Adrenal gland (tissue), 12 donors: ENCODE data around the gene SCYGR1. TPM values are rescaled to one million over a fixed set of nuclear protein-coding genes. Genes with fewer than 3 reads are reported as not detected.
"Not testable (repeated sequence)": the region's sequence is repeated elsewhere in the genome, so short reads cannot be mapped to it uniquely, and the experiment has no call there.

Experiments used
- DNase-seq, 7 donors: peaks; one replicate each; pipeline ENCODE4 v3.0.0-alpha.2; 2019 to 2020
- H3K27ac ChIP-seq, 5 donors: fragments of 200-600 bp; sonication (generic) in 4 of 5; 1 replicate in 3 of 5; 2 replicates in 2 of 5; pipeline versions ENCODE4 v1.5.1 to v1.8.0; 2016 to 2020; ENCODE audit warnings: mild to moderate bottlenecking in 1 of 5
- H3K27me3 ChIP-seq: fragments of 200-600 bp; 2 replicates; pipeline ENCODE4 v1.8.0; 2021
- H3K36me3 ChIP-seq, 2 donors: fragments of 200-600 bp; replicated peaks in 1 of 2; 1 replicate in 1 of 2; 2 replicates in 1 of 2; pipeline versions ENCODE4 v1.5.1 to v1.8.0; 2018 to 2022
- H3K4me1 ChIP-seq, 2 donors: fragments of 200-600 bp; replicated peaks in 1 of 2; 1 replicate in 1 of 2; 2 replicates in 1 of 2; pipeline versions ENCODE4 v1.5.1 to v1.8.0; 2018 to 2021
- H3K4me3 ChIP-seq, 4 donors: fragments of 200-600 bp; sonication (generic) in 3 of 4; one replicate each; pipeline ENCODE4 v1.5.1; 2016 to 2018
- H3K9me3 ChIP-seq, 3 donors: fragments of 200-600 bp; sonication (generic) in 1 of 3; replicated peaks in 1 of 3; 1 replicate in 2 of 3; 2 replicates in 1 of 3; pipeline versions ENCODE4 v1.5.1 to v1.8.0; 2016 to 2021
- POLR2A ChIP-seq, 2 donors: fragments of 450-650 bp; IDR thresholded peaks; one replicate each; pipeline ENCODE4 v1.6.1; 2017; ENCODE audit warnings: antibody characterized with exemption in 2 of 2, mild to moderate bottlenecking in 2 of 2, moderate library complexity in 1 of 2
- WGBS, 4 donors: extraction: QIAGEN DNeasy Blood & Tissue Kit in 2 of 4; methylation state at CpG; one replicate each; pipeline versions ENCODE4 v1.1.5 to v1.1.7; 2013 to 2017; 5-methylcytosine and 5-hydroxymethylcytosine counted together
- intact Hi-C, 2 donors: fragments of 100-400 bp; cut with DNase I; formaldehyde crosslinking; loops; one replicate each; pipeline versions ENCODE4 v1.14.1 to v1.15.0; 2022 to 2023
- polyA plus RNA-seq, 3 donors: library from polyadenylated mRNA; stranded (reverse); fragments of 200-250 nt in 2 of 3; fragments of 350-450 nt in 1 of 3; fragmentation: Illumina TruSeq in 1 of 3; extraction: RNeasy Lipid Tissue Mini Kit (QIAGEN cat#74804) in 1 of 3; gene quantifications; one replicate each; pipeline ENCODE4 v1.2.3, GENCODE V29; 2013 to 2014
- total RNA-seq, 9 donors: library from RNA; depleted of rRNA in 4 of 9; stranded (reverse); fragments of >200 nt in 4 of 9; fragments of 120-200 nt in 1 of 9; fragmentation: NEBNext Ultra II Directional in 1 of 9; extraction: Animal tissue kit (Norgen Biotek cat#: 25700) in 1 of 9; gene quantifications; one replicate each; pipeline versions ENCODE4 v1.1.0 to v1.2.4, GENCODE V29; 2013 to 2023
- TF ChIP-seq, protein P1 (sequence below), 6 experiments: fragments of 450-650 bp in 4 of 6; fragments of 200-600 bp in 2 of 6; sonication (generic) in 1 of 6; IDR thresholded peaks; 1 replicate in 5 of 6; 2 replicates in 1 of 6; pipeline versions ENCODE4 v1.5.1 to v1.8.0; 2016 to 2021; ENCODE audit warnings: antibody characterized with exemption in 6 of 6, mild to moderate bottlenecking in 2 of 6, moderate library complexity in 1 of 6
- donor health status: healthy with polysubstance abuse.
- donor health status: Bipolar disorder and iron deficiency.
- donor health status: DM: yes; HTN: yes; CAD: no.
- donor health status: DM: no; HTN: no; CAD: no.
- donor health status: DM: no; HTN: no; CAD: no.
- donor health status: DM: yes; HTN: yes; CAD: no.

Gene SCYGR1
- total and polyA plus RNA-seq, 12 donors = not detected

DNA sequence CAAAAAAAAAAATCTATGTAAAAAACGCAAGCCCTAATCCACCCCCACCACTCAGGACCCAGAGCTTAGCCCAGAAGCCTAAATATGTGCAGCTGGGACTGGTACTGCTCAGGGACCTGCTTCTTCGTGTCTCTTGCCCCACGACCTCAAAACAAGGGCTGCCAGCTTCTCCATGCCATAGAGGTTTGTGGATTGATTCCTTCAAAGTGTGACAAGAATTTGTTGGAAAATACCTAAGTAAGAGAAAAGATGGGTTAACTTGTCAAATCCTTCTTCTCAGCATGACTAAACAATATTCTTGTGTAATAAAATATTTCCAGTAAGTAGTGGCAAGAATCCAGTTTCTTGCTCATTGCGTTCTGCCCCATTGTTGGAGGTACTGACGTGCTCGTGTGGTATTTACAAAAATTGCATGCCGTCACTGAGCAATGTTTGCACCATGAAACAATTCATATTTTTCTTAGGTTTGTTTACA is 825 bp upstream of the SCYGR1 start:
- Histone ChIP-seq H3K4me3 (no peak overlapping the region), H3K4me1 (peaks cover 7 to 10% of the 10 kb centered on the region in 2 donors), H3K27ac (no peak overlapping the region), H3K36me3 (no peaks in the 10 kb centered on the region), H3K9me3 (no peaks in the 10 kb centered on the region), H3K27me3 (no peaks in the 10 kb centered on the region)
- intact Hi-C loops = no loop called here
- TF ChIP-seq POLR2A (IDR thresholded peaks at IDR 0.05) = no peak
- TF ChIP-seq, protein P1, sequence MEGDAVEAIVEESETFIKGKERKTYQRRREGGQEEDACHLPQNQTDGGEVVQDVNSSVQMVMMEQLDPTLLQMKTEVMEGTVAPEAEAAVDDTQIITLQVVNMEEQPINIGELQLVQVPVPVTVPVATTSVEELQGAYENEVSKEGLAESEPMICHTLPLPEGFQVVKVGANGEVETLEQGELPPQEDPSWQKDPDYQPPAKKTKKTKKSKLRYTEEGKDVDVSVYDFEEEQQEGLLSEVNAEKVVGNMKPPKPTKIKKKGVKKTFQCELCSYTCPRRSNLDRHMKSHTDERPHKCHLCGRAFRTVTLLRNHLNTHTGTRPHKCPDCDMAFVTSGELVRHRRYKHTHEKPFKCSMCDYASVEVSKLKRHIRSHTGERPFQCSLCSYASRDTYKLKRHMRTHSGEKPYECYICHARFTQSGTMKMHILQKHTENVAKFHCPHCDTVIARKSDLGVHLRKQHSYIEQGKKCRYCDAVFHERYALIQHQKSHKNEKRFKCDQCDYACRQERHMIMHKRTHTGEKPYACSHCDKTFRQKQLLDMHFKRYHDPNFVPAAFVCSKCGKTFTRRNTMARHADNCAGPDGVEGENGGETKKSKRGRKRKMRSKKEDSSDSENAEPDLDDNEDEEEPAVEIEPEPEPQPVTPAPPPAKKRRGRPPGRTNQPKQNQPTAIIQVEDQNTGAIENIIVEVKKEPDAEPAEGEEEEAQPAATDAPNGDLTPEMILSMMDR (IDR thresholded peaks at IDR 0.05) = no peak
- 71 to 80% (median 75%) methylated on average over 7 of the region's 7 CpGs for WGBS, 4 donors
- no peak for DNase-seq

DNA sequence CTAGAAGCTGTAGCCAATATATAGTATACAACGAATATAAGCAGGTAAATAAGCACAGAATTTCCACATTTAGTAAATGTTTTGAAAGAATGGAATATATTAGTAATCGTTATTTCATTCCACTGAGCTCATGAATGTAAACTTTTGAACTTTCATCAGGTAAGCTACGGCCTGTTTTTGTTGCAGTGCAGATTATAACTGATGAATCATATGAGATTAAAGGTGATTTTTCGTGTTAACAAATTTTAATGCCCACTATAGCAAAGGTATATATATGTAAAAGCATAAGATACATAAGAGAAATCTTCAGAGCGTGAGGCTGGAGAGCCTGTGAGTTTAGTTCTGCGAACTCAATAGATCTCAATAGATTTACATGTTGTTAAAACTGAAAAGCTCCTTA is 1.1 kb downstream of the SCYGR1 start:
- no peak for DNase-seq
- Histone ChIP-seq H3K9me3 (no peaks in the 10 kb centered on the region), H3K4me1 (peaks cover 7 to 10% of the 10 kb centered on the region in 2 donors), H3K27me3 (no peaks in the 10 kb centered on the region), H3K27ac (no peak overlapping the region), H3K4me3 (no peak overlapping the region), H3K36me3 (no peaks in the 10 kb centered on the region)
- TF ChIP-seq POLR2A (IDR thresholded peaks at IDR 0.05) = no peak
- TF ChIP-seq, protein P1 (IDR thresholded peaks at IDR 0.05) = no peak
- intact Hi-C loops = no loop called here
- 81 to 87% (median 86%) methylated on average over 6 of the region's 6 CpGs for WGBS, 4 donors

DNA sequence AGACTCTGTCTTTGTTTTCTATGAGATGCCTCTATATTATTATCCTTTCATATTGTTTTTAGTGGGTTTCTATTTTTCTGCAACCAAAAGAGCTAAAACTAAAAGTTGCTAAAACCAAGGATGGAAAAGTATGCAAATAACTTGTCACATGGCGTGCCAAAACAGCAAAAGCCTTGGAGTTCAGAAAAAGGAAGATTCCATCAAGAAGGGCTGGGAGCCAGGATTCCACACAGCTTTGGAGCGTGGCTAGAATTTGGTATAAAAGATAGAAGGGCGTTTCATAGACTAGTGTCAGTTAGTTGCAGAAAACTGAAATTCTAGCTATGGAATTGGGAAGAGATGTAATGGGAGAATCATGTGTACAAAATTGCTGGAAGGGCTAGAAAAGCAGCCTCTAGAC is 4.1 kb downstream of the SCYGR1 start:
- intact Hi-C loops = no loop called here
- H3K36me3 ChIP-seq = no peaks in the 10 kb centered on the region
- H3K9me3 ChIP-seq = no peaks in the 10 kb centered on the region
- no peak for DNase-seq
- TF ChIP-seq, protein P1 (IDR thresholded peaks at IDR 0.05) = no peak
- no peak for TF ChIP-seq POLR2A (IDR thresholded peaks at IDR 0.05)
- WGBS, 4 donors = 72 to 81% (median 76%) methylated on average over 3 of the region's 3 CpGs
- no peak overlapping the region for H3K4me3 ChIP-seq
- peaks cover 7 to 10% of the 10 kb centered on the region in 2 donors for H3K4me1 ChIP-seq
- H3K27ac ChIP-seq = no peak overlapping the region
- H3K27me3 ChIP-seq = no peaks in the 10 kb centered on the region

DNA sequence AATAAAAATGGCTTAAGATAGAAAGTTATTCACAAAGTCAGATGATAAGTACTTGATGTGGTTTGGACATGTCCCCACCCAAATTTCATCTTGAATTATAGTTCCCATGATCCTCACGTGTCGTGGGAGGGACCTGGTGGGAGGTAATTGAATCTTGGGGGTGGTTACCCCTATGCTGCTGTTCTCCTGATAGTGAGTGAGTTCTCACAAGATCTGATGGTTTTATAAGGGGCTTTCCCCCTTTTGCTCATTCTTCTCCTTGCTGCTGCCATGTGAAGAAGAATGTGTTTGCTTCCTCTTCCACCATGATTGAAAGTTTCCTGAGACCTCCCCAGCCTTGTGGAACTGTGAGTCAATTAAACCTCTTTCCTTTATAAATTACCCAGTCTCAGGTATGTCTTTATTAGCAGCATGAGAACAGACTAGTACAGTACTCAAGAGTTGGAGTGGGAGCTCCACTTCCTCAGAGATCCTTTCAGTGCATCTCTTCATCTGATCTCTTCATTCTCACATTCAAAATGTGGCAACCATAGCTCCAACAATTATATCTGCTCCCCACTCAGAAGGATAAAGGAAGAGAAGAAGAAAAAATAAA is 5.4 kb downstream of the SCYGR1 start:
- H3K9me3 ChIP-seq, H3K27ac ChIP-seq, H3K4me3 ChIP-seq, H3K4me1 ChIP-seq, intact Hi-C loops, H3K27me3 ChIP-seq, DNase-seq, H3K36me3 ChIP-seq: not testable (repeated sequence)
- 85 to 92% (median 89%) methylated on average over 2 of the region's 2 CpGs for WGBS, 4 donors

DNA sequence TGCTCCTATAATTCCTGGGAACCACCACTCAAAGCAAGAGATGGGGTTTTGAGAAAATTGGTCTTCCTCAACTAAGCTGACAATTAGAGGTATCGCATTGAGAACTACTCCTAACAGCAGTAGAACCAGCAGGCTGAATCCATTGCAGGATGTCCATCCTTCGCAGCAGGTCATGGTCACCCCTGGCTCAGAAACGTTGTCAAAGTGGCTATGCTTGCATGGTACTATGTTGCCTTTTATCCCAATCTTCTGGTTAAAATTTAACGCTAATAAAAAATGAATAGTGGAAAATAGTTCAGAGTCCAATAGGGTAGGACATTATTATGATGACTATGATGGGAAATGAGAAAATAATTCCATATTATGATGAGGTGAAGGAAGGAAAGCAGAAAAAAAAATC is 8.7 kb downstream of the SCYGR1 start, which contains the start of gene TM4SF20:
TM4SF20 (minus strand) TSS at position 212 of the 400 bp plus-strand sequence; CDS start at position 174, 38 bp downstream.
- no peak within 1 kb of the TSS for H3K4me3 ChIP-seq
- intact Hi-C loops = no loop called here
- H3K9me3 ChIP-seq = no peaks in the 10 kb centered on the region
- no peak within 1 kb of the TSS for H3K27ac ChIP-seq
- DNase-seq = no peak
- no peaks in the 10 kb centered on the region for H3K4me1 ChIP-seq
- no peaks in the 10 kb centered on the region for H3K36me3 ChIP-seq
- WGBS, 4 donors = 84 to 90% (median 87%) methylated on average over 4 of the region's 4 CpGs
- no peaks in the 10 kb centered on the region for H3K27me3 ChIP-seq
- TF ChIP-seq, protein P1 (IDR thresholded peaks at IDR 0.05) = no peak
- no peak for TF ChIP-seq POLR2A (IDR thresholded peaks at IDR 0.05)
